H54 (cell line): ENCODE data around the gene NTM.

Experiments used
- DNase-seq: peaks from one replicate; pipeline ENCODE4 v3.0.0; 2011; ENCODE audit warnings: low spot score, mixed read lengths; ENCODE audit not compliant: insufficient read length
- FAIRE-seq: peaks from 3 replicates; lab custom pipeline; 2011; peaks lifted over from hg19 to GRCh38; lab: Jason Lieb, UNC
- POLR2A ChIP-seq: IDR thresholded peaks from 2 replicates; pipeline ENCODE4 v1.6.1; 2011; ENCODE audit warnings: low read depth, mild to moderate bottlenecking, low read length

The NTM gene

GRCh38 chr11:131654849-131655248, 284.4 kb downstream of the NTM start:
- FAIRE-seq, result no peak
- no peak for DNase-seq

GRCh38 chr11:131656179-131656838, 285.9 kb downstream of the NTM start:
- no peak for DNase-seq
- no peak for FAIRE-seq
- no peak for TF ChIP-seq POLR2A

More at GRCh38 chr11:131654849-131655248, 284.4 kb downstream of the NTM start:
- no peak for TF ChIP-seq POLR2A

GRCh38 chr11:131656839-131657211, 286.4 kb downstream of the NTM start:
- FAIRE-seq, result no peak
- DNase-seq, result no peak
- TF ChIP-seq POLR2A, result no peak

GRCh38 chr11:131658414-131658813, 288.0 kb downstream of the NTM start:
- FAIRE-seq (no peak), DNase-seq (no peak)
- TF ChIP-seq POLR2A, result no peak

- TF ChIP-seq POLR2A, result no peak
- FAIRE-seq (no peak), DNase-seq (no peak)
Measured at GRCh38 chr11:131658952-131659351, 288.5 kb downstream of the NTM start.

GRCh38 chr11:131659931-131660330, 289.5 kb downstream of the NTM start:
- no peak for TF ChIP-seq POLR2A
- FAIRE-seq, result no peak
- DNase-seq, result no peak

- FAIRE-seq (no peak), DNase-seq (no peak)
- no peak for TF ChIP-seq POLR2A
Measured at GRCh38 chr11:131661132-131661531, 290.7 kb downstream of the NTM start.

GRCh38 chr11:131662317-131662972, 292.0 kb downstream of the NTM start:
- no peak for TF ChIP-seq POLR2A
- FAIRE-seq (no peak), DNase-seq (no peak)

- no peak for TF ChIP-seq POLR2A
- no peak for DNase-seq
- FAIRE-seq, result no peak
Measured at GRCh38 chr11:131662993-131663392, 292.6 kb downstream of the NTM start.

- FAIRE-seq, result no peak
Measured at GRCh38 chr11:131663405-131664200, 293.2 kb downstream of the NTM start.

GRCh38 chr11:131664293-131664692, 293.9 kb downstream of the NTM start:
- FAIRE-seq, result no peak
- no peak for TF ChIP-seq POLR2A
- DNase-seq, result no peak

More at GRCh38 chr11:131663405-131664200, 293.2 kb downstream of the NTM start:
- no peak for DNase-seq
- no peak for TF ChIP-seq POLR2A

- no peak for DNase-seq
- FAIRE-seq, result no peak
- no peak for TF ChIP-seq POLR2A
Measured at GRCh38 chr11:131664816-131665215, 294.4 kb downstream of the NTM start.

- DNase-seq (no peak), FAIRE-seq (no peak)
- no peak for TF ChIP-seq POLR2A
Measured at GRCh38 chr11:131665344-131665968, 295.0 kb downstream of the NTM start.

GRCh38 chr11:131666006-131666405, 295.6 kb downstream of the NTM start:
- FAIRE-seq (no peak), DNase-seq (no peak)
- TF ChIP-seq POLR2A, result no peak
